HG03095 (cell line): ENCODE results near the gene TGM6.

ENCODE experiments used
- ATAC-seq: cut with Tn5 transposase; IDR thresholded peaks from one replicate; pipeline ENCODE4 v1.9.1; 2021; ENCODE audit warnings: moderate library complexity; ENCODE audit not compliant: unreplicated experiment

TGM6 gene

DNA sequence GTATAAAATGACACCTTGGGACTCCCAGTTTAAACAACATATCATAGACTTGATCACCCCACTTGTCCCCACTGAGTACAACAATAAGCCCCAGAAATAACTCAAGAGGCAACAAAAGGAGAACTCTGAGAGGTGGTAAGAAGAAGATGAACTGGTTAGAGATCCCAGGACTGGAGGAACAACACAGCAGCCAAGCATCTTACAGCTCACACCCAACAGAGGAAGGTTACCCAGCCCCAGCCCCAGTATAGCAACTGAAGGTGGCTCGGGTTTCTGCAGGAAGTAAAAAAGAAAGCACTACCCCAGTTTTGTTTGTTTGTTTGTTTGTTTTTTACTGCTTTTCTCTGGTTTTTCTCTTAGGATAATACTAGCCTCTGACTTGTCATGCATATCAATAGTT, 17.1 kb upstream of the TGM6 start:
- ATAC-seq: no peak

DNA sequence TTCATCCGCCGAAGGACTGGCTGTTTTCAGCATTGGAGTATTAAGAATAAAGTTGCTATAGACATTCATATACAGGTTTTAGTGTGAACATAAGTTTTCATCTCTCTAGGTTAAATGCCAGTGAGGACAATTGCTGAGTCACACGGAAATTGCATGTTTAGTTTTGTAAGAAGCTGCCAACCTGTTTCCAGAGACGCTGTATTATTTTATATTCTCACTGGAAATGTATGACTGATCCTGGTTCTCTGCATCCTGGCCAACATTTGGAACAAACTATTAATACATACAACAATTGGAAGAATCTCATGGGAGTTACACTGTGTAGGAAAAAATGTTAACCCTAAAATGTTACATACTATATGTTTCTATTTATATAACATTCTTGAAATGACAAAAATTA, 16.7 kb upstream of the TGM6 start:
- ATAC-seq: no peak

DNA sequence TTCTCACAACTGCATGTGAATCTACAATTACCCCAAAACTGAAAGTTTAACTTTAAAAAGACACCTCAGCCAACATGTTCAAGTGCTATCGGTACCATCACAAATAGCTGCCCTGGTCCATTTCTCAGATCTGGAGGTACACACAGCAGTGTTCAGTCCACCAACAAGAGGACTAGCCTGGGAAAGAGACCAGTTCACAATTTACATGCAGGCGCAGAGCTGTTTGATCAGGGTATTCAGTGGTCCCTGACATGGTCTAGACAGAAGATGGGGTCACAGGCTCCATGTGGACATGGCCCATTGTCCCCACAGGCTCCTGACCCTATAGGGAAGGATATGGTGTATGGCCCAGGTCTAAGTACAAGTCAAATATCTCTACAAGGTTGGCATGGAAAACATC, 15.6 kb upstream of the TGM6 start:
- ATAC-seq: no peak

DNA sequence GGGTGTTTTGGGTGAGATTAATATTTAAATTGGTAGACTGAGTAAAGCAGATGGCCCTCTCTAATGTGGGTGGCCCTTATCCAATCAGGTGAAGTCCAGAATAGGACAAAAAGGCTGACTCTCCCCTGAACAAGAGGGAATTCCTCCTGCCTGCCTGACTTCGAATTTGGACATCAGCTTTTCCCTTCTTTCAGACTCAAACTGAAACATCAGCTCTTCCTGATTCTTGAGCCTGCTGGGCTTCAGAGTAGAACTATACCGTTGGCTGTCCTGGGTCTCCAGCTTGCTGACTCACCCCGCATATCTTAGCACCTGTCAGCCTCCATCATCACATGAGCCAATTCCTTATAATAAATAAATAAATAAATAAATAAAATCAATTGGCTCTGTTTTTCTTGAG, 15.0 kb upstream of the TGM6 start:
- ATAC-seq: no peak

DNA sequence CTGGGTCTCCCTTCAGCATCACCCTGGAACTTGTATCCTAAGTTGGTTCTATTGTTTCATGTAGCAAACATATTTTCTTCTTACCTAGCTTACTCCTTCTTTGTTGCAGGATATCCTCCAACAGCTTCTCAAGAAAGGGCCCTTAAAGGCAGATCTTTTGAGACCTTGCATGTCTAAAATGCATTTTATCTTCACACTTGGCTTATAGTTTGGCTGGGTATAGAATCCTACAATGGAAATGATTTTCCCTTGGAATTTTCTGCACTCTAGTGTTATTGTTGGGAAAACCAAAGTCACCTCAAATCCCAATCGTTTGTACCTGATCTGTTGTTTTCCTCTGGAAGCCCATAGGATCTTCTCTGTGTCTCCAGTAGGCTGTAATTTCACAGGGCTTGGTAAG, 12.1 kb upstream of the TGM6 start:
- ATAC-seq: no peak

DNA sequence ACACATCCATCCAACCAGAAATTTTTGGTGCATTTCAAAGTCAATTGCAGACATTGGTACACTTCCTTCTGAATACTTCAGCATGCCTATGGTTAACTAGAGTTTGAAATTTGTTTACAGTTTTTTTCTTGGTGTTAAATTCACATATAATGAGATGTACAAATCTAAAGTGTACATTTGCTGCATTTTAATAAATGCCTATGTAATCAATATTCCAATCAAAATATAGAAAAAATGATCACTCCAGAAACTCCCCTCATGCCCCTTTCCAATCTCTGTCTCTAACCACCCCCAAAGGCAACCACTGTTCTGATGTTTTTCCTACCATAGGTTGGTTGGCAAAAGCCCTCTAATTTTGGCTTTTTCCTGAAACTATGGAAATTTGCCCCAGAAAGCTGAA, 7.6 kb upstream of the TGM6 start:
- ATAC-seq: no peak

DNA sequence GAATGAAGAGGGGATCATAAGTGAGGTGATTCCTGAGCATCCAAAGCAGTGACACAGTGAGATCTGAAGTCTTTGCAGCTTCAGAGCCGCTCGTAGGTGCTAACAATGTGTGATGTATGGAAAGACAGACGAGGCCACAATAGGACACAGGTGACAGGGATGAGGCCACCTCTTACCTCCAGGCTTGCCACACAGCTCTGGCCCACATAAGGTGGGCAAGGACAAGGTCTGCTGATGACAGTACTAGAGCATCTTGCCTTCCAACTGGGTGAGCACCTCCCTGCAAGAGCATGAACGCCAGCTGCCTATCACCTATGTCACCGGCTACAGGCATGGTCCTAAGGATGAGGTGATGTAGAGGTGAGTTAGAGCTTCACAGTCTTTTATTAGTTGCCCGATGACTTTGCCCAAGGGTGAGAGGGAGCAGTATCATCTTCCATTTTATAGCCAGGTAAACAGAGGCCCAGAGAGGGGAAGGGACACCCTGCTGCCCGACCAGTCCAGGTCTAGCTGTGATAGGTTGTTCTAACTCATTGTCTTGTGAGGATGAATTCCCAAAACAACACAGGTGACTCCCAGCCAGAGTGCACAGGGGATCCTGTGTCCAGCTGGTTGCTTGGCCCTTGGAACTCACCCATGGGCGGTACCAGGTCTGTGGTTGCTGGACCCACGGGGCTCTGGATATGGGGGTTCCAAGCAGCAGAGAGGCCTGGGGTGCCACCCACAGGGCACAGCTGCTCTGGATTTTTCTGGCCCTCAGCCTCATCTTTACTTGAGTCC, 6.2 kb upstream of the TGM6 start:
- no peak for ATAC-seq

DNA sequence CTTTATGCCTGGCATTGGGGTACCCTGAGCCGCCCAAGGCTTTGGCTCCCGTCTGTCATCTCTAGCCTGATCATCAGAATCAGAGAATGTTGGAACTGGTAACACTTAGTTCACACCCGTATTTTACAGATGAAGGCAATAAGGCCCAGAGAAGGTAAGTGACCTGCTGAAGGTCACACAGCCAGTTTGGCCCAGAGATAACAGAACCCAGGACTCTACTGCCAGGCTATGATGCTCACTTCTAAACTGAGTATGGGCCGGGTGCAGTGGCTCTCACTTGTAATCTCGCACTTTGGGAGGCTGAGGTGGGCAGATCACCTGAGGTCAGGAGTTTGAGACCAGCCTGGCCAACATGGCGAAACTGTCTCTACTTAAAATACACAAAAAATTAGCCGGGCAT, 1.8 kb upstream of the TGM6 start:
- ATAC-seq: no peak

DNA sequence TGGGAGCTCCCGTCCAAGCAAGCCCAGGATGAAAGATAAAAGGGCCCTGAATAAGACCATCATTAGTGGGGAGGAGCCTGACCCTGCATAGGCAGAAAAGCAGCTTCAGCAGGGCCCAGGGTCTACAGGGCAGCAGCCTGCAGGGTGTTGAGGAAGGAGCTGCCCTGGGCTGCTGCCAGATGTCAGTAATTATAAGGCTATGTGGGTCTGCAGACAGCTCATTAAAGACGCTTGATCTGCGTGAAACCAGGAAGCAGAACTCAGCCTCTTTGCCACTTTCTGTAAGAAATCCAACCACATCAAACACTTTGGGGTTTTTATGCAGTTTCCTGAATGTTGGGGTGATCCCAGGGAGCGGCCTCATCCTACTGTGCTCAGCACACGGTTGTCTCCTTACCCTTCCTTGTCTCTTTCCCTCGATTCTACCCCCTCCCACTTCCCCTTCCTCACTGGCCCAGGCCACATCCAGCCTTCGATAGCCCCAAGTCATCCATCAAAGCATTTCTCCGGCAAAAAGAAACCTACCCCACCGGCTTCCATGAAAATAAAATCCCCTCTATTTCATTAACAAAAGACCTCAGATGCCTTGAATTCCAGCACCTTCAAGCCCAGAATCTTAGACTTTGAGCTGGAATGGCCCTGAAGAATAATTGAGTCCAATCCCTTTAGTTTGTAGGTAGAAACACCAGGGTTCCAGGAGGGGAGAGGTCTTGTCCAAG, 1.0 kb upstream of the TGM6 start:
- no peak for ATAC-seq

DNA sequence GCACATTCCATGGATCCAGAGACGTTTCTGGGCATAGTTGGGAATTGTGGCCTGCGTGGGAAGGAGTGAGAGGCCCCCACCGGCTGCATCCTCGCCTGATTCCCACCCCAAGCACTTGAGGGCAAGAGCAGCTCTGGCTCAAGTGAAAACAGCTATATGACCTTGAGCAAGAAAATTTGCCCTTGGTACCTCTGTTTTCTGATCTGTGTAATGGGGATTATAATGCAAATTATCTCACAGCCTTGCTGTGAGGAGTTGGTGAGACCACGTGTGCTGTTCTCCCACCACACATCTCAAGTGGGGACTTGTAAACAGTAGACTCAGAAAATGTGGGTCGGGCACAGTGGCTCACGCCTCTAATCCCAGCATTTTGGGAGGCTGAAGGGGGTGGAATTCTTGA, 602 bp downstream of the TGM6 start:
- ATAC-seq: no peak

DNA sequence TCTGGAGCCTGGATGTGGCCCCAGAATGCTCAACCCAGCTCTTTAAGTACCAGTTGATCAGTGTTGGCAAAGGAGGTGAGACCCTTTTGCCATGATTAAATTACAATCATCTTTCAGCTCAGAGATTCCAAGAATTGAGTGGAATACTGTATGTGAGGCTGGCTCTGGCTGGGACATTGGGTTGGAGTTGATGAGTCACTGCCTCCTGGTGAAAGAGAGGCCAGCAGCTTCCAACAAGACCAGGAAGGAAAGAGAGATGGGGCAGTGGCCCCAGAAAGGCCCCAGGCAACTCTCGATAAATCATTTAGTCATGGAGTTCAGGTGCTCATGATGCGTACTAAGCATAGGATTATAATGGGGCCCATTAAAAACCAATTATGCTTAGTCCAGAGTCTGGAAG, 2.1 kb downstream of the TGM6 start:
- ATAC-seq: no peak

DNA sequence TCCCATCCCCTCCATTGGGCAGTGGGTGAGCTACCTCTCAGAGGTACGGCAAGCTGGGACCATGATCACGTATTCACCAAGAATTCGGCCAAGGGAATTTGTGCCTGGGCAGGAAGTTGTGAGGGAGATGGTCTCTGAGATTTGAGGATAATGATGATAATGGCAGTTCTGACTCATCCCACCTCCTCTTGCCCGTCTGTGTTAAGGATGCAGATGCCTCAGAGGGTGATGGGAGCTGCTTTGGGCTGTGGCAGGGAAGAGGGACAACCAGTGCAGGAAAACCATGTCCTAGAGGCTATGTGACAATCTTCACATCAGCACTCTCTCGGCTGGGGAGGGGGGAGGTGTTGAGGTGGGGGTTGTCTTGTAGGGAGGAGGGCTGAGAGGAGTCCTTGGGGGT, 4.3 kb downstream of the TGM6 start:
- ATAC-seq: no peak

DNA sequence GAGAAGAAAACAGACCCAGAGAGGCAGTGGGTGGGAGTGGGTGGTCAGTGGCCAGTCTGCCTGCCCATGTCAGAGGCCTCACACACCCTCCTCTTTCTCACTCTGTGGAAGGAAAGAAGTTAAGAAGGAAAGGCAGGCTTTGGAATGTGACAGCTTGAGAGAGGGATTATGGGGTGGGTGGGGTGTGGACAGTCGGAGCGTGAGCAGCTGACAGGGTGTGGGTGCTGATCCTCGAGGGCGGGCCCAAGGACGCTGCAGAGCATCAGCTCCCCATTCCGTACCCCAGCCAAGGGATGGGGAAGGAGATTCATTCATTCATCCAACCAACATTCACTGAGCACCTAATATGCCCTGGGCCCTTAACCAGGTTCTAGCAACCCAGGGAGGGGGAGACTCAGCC, 4.8 kb downstream of the TGM6 start:
- ATAC-seq: no peak

DNA sequence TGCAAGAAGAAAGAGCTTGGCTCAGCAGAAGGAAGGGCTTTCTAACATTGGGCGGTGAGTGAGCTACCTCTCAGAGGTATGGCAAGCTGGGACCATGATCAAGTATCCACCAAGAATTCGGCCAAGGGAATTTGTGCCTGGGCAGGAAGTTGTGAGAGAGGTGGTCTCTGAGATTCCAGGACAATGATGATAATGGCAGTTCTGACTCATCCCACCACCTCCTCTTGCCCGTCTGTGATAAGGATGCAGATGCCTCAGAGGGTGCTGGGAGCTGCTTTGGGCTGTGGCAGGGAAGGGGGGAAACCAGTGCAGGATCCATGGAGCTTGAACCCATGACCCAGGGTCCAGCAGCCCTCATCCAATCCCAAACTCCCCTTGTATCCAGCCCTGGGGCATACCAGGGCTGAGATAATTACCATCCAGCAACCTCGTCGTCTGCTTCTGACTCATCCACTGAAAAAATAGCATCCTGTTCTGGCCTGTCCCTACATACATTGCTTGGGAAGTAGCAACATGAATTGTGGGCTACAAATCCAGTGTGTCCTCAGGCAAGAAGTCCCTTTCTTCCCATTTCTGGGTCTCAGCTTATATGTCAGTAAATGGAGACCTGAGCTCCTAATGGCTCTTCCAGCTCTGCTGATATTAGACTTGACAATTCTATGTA, 5.9 kb downstream of the TGM6 start:
- ATAC-seq: no peak

DNA sequence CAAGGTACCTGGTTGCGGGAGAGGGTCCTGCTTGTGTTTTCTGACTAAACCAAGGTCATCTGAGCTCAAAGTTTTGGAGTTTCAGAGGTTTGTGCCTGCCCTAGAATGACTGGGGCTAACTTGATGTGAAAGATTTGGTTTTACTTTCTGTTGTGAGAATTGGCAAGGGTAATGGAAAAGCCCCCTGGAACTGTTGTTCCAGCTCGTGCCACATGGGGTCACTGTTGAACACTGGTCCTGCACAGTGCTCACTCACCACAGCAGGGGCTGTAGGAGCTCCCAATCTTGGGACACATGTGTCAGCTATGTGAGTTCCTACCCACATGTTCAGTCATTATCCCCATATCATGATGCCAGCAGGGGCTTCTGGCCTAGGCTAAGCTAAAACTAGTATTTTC, 6.5 kb downstream of the TGM6 start:
- ATAC-seq: no peak

DNA sequence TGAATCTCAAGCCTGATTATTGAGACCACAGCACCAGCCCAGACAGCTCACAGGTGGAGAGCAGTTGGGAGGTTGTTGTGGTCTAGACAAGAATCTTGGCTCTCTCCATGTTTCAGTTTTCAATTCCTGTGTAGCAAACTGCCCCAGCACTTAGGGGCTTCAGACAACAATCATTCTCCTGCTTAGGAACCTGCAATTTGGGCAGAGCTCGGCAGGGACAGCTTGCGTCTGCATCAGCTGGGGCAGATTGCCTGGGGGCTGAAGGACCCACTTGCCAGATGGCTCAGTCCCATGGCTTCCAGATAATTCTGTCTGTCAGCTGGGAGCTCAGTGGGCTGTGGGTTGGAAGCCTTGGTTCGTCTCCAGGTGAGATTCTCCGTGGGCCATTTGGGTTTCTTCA, 6.9 kb downstream of the TGM6 start:
- no peak for ATAC-seq

DNA sequence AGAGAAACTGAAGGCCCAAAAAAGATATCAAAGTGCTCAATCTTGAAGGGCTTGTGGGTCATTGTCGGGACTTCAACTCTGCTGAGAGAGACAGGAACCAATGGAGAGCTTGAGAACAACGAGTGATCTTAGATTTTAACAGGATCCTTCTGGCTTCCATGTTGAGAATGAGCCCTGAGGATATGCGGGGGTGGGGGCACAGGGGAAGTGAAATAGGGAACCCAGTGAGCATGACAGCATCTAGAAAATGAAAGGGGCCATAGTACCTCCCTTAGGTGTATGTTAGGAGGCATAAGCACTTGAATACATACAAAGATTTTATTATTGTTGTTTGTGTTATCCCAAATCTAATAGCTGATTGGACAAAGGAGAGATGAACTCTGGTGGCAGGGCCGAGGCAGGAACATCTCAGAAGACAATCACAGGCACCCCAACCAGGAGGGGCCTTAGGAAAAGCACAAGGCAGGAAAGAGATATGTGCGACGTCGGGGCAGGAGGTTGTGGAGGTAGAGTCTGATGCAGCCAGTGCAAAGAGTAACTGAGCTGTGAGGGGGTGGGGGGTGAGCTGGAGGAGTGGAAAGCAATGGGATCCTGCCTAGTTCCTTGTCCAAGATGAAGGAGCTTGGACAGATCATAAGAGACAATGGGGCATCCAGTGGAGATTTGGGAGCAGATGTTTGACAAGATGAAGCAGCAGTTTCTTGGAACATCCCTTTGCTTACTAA, 10.4 kb downstream of the TGM6 start:
- no peak for ATAC-seq

DNA sequence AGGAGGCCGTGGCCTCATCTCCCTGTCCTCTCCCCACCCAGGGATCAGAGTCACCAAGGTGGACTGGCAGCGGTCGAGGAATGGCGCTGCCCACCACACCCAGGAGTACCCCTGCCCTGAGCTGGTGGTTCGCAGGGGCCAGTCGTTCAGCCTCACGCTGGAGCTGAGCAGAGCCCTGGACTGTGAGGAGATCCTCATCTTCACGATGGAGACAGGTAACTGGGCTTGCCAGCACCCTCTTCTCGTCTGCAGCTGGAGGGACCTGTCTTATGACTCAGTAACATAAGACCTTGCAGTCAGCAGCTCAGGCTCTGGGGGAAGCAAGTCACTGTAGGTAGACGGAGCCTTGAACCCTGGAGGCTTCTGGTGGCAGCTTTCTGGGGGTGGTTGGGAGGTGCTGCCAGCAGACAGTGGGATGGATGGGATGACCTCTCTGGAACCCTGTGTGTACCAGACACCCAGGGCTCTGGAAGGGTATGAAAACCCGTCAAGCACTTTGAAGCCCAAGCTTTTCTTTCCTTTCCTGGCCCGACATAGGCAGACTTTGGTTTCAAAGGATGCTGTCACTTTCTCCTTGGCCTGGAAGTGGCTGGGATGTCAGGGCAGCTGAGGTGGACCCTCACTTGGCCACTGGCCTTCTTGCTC, 13.8 kb downstream of the TGM6 start:
- no peak for ATAC-seq

DNA sequence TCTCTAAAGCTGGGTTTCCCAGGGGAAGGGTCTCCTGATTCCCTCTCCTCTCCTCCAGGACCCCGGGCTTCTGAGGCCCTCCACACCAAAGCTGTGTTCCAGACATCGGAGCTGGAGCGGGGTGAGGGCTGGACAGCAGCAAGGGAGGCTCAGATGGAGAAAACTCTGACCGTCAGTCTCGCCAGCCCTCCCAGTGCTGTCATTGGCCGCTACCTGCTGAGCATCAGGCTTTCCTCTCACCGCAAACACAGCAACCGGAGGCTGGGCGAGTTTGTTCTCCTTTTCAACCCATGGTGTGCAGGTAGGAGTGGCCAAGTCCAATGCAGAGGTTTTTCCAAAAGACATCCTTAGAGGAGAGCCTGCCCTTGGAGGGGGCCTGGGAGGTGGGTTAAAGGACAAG, 14.4 kb downstream of the TGM6 start:
- no peak for ATAC-seq

DNA sequence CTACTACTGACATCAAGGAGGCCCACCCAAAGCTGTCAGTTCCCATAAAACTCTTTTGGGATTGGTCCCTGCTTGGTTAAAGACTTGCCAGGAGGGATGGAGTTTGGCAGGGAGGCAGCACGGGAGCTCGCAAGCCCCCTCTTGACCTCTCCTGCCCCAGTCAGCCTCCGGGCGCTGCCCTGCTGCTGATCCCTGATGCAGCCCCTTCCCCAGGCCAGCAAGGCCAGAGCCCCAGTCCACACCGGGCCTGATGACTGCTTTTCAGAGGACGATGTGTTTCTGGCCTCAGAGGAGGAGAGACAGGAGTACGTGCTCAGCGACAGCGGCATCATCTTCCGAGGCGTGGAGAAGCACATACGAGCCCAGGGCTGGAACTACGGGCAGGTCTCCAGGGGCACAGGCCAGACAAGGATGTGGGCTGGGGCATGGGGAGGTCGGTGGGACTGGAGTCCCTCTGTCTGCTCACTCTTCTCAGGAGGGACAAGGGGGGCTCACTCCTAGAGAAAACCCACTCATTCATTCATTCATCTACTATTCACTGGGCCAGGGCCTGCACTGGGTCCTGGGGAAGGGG, 15.6 kb downstream of the TGM6 start:
- ATAC-seq: no peak

DNA sequence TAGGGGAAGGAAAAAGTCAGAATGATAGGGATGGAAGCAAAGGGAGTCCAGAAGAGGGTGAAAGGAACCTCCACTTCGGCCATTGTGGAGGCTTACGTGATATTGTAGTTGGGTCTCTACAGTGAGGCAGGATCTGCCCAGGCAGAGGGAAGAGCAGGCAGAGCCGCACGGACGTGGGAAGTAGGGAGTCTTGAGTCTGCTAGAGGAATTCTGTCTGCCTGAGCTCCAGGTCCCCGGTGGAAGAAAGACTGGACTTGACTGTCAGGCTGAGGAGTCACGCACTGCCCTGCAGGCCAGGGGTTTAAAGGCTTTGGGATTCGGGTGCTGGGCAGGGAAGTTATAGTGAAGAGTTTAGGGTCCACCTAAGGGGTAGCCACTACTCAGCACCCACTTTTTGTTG, 16.4 kb downstream of the TGM6 start:
- no peak for ATAC-seq
